ENCODE results near the gene CCDC188. TPM values are rescaled to one million over a fixed set of nuclear protein-coding genes. Genes with fewer than 3 reads are reported as not detected.

The CCDC188 gene
- total and polyA plus RNA-seq, 2 of the 4 experiments (the other 2 are of a cell fraction), result 0.10 TPM; not detected in 1

DNA sequence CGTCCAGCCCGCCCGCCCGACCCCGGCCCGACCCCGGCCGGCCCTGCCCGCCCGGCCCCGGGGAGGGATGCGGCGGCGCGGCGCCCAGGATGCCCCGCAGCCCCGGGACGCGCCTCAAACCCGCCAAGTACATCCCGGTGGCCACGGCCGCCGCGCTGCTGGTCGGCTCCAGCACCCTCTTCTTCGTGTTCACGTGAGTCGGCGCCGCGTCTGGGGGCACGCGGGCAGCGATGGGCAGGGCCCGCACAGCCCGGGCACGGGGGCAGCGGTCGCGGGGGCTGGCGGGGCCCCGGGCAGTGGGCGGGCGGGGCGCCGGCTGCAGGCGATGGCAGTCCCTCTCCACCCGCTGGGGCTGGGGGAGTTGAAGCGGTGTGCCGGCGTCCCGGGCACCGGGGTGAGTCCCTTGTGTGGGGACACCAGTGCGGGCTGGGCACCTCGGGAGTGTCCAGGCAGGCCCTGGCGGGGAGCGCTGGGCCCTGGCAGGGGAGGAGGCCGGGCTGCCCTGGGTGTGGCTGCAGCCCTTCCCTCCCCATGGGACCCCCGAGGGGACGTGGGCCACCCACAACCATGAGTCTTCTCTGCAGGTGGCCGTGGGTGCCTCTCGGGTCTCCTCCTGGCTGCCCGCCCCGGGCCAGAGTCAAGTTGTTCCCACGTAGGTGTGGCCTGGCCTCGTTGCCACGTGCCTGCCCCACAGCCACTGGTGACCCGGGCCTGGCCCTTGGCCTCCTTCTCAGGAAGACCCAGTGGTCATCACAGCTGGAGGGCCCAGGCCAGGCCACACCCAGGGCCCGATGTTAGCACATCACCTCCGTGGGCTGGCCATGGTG is 18.8 kb downstream of the CCDC188 start:
- no peak for DNase-seq
- Histone ChIP-seq H3K23ac (ENCODE audit: low read depth, low read length) (peak overlapping the region; percentile 65), H3K9ac (ENCODE audit: low read depth, low read length) (peak overlapping the region; percentile 72), H3K27me3 (ENCODE audit: control insufficient read depth, insufficient read depth, low read length) (no peaks in the 10 kb centered on the region), H2AK5ac (ENCODE audit: low read depth, low read length) (peak overlapping the region; percentile 35; the same call in 1 of the 2 replicates), H4K20me1 (ENCODE audit: insufficient read depth, low read length) (peaks cover 52% of the 10 kb centered on the region), H2BK5ac (ENCODE audit: low read depth, low read length, poor library complexity, severe bottlenecking) (peak overlapping the region; percentile 43), H2BK15ac (ENCODE audit: low read depth, low read length) (no peak overlapping the region), H3K27ac (ENCODE audit: insufficient read depth, low read length) (peak overlapping the region; percentile 41), H4K91ac (ENCODE audit: insufficient read depth, low read depth, low read length) (peak overlapping the region; percentile 65; the same call in 1 of the 2 replicates), H3K18ac (ENCODE audit: low read depth, low read length) (no peak overlapping the region), H3K4me1 (ENCODE audit: control insufficient read depth, insufficient read depth, low read length) (peaks cover 9% of the 10 kb centered on the region), H2BK120ac (ENCODE audit: low read depth, low read length) (no peak overlapping the region), H2BK20ac (ENCODE audit: low read depth, low read length) (no peak overlapping the region), H4K5ac (ENCODE audit: low read depth, low read length) (no peak overlapping the region), H3K79me1 (ENCODE audit: low read depth in 1 of 2, low read length in 2 of 2) (peaks cover 11 to 49% of the 10 kb centered on the region in 2 experiments), H3K4me2 (ENCODE audit: low read depth, low read length) (peak overlapping the region; percentile 91), H3K4me3 (ENCODE audit: insufficient read depth, low read depth, low read length) (peak overlapping the region; percentile 72), H3K4ac (ENCODE audit: low read depth, low read length) (peak overlapping the region; percentile 47), H3K9me3 (ENCODE audit: control insufficient read depth, insufficient read depth, low read length) (no peaks in the 10 kb centered on the region), H3K14ac (replicated peaks; ENCODE audit: low read depth, low read length) (peak overlapping the region; percentile 22), H2AFZ (replicated peaks; ENCODE audit: low read length, poor library complexity) (peak overlapping the region; percentile 89), H3K56ac (ENCODE audit: extremely low read depth, insufficient read depth, low read length) (no peak overlapping the region), H2AK9ac (replicated peaks; ENCODE audit: low read depth, low read length, poor library complexity) (peak overlapping the region; percentile 78), H3K9me1 (ENCODE audit: insufficient read depth, low read length) (peaks cover 9% of the 10 kb centered on the region), H3K36me3 (ENCODE audit: control insufficient read depth, insufficient read depth, low read length) (peaks cover 11% of the 10 kb centered on the region), H4K8ac (ENCODE audit: low read depth in 2 of 2, low read length in 2 of 2) (peak overlapping the region; percentile 71 to 73; a peak in 2 of 4 replicates)
- intact Hi-C loops (cut with micrococcal nuclease) (no loop called here), dilution Hi-C loops (cut with HindIII; ENCODE audit: low sequenced_read_pairs, unreplicated experiment) (no loop called here), in situ Hi-C loops (cut with MboI; ENCODE audit: low sequenced_read_pairs) (no loop called here)
- 0% methylated on average over 27 of the region's 72 CpGs; no CpG with 5 or more reads in 1 of the 2 experiments for WGBS, 2 experiments (ENCODE audit: extremely low coverage in 2 of 2, insufficient read length in 1 of 2)
- CTCF ChIA-PET, result no interaction called here
- ATAC-seq (ENCODE audit: low read depth), result peak; percentile 16
- no TSS peak for BruUV-seq (replicated peaks)
- TF ChIP-seq RAD21 (IDR thresholded peaks at IDR 0.05; ENCODE audit: low read length) (no peak), USF2 (IDR thresholded peaks at IDR 0.05; ENCODE audit: low read depth, low read length) (peak; percentile 58), CHD1 (IDR thresholded peaks at IDR 0.05; ENCODE audit: low read depth, low read length) (no peak), MAFK (IDR thresholded peaks at IDR 0.05; ENCODE audit: low read depth, low read length) (no peak), MXI1 (IDR thresholded peaks at IDR 0.05; ENCODE audit: borderline replicate concordance, low read depth, low read length) (peak; percentile 74; the same call in 1 of the 2 replicates), ELK1 (IDR thresholded peaks at IDR 0.05; ENCODE audit: borderline replicate concordance, low read depth, low read length) (no peak), MAZ (IDR thresholded peaks at IDR 0.05; ENCODE audit: borderline replicate concordance, low read depth, low read length) (no peak), CEBPB (IDR thresholded peaks at IDR 0.05; ENCODE audit: low read depth, low read length) (no peak), BHLHE40 (IDR thresholded peaks at IDR 0.05; ENCODE audit: low read depth, low read length) (peak; percentile 50), POLR2A (IDR thresholded peaks at IDR 0.05; ENCODE audit: low read depth, low read length) (no peak)
- POLR2A ChIA-PET (ENCODE audit: unreplicated experiment), result no interaction called here
